Activated CD8-positive, alpha-beta memory T cell treated with anti-CD3 and anti-CD28 coated beads for 36 hours (primary cell): Measurements from ENCODE around the gene CERS4. TPM values are rescaled to one million over a fixed set of nuclear protein-coding genes. Genes with fewer than 3 reads are reported as not detected.

ENCODE experiments used
- CTCF ChIA-PET: fragments of 350-600 bp; sonication (Branson Sonifier 250); formaldehyde crosslinking; loops from one replicate; lab custom pipeline; 2021; ENCODE audit warnings: antibody characterized with exemption; lab: Charles Lee
- POLR2A ChIA-PET: fragments of 350-600 bp; sonication (Branson Sonifier 250); formaldehyde crosslinking; loops from one replicate; lab custom pipeline; 2021; ENCODE audit warnings: antibody characterized with exemption; lab: Charles Lee
- total RNA-seq, 2 experiments: library from RNA; stranded (reverse); gene quantifications; one replicate each; pipeline ENCODE4 v1.2.3, GENCODE V29; 2021

The CERS4 gene
- total RNA-seq, 2 experiments from 2014 or later, result 18.0 to 20.5 TPM

DNA sequence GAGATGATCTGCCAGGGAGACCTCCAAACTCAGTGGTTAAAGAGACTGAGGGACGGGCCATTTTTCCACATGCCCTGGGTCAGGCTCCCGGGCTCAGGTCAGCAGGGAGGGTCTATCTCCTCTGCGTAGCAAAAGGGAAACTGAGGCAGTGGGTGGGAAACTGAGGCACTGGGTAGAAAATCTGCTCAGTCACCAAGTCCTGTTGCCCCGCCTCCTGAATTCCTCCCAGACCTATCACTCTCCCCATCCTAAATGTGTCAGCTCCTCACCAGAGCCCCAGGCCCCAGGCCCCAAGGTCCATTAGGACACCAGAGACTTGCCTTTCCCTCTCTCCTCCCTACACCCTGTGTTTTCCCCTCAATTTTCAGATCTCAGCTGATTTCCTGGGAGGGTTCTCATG is 96.6 kb downstream of the CERS4 start:
- POLR2A ChIA-PET, result no interaction called here
- CTCF ChIA-PET, result interaction anchor here (0.6 kb wide), 1 partner anchor 39 kb away, joined by 3 read pairs; no protein-coding TSS in a partner anchor

DNA sequence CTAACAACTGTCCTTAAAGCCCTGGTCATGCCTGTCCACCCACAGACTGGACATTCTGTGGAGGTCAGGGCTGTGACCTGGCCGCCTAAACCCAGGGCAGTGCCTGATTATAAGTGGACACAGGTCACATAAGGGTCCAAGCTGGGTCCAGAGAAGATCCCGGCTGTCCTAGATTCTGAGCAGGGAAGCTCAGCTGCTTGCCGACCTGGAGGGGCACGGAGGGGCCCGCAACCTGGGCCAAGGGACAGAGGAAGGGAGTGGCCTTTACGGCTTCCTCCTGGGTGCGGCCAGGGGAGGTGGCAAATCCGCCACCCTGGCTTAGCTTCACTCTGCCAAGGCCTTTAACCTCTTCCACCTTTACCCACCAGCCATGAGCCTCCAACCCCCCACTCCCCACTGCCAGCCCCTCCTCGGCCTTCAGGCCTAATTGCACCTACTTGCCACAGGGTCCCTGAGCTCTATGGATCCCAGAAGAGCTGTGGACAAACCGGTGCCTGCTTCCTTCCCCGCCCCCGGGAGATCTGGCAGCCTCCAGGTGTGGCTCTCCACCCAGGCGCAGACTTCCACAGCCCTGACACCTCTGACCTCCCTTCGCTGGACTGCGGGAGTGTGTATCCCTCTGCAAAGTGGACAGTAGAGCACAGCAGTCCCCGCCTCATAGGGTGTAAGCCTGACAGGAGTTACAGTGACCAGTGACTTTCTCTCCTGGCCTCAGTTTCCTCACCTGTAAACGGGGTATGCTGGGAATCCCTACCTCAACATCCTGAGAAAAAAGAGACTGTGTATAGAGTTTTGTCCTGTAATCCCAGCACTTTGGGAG is 97.3 kb downstream of the CERS4 start:
- ChIA-PET POLR2A (interaction anchor here (0.6 to 0.9 kb wide), 2 partner anchors 15 to 17 kb away, joined by 5 to 6 read pairs; partner anchors contain the start of genes NDUFA7 and RPS28), CTCF (interaction anchor here (0.6 to 1.3 kb wide), 4 partner anchors 14 to 203 kb away, joined by 3 to 5 read pairs (median 3); no protein-coding TSS in a partner anchor)

DNA sequence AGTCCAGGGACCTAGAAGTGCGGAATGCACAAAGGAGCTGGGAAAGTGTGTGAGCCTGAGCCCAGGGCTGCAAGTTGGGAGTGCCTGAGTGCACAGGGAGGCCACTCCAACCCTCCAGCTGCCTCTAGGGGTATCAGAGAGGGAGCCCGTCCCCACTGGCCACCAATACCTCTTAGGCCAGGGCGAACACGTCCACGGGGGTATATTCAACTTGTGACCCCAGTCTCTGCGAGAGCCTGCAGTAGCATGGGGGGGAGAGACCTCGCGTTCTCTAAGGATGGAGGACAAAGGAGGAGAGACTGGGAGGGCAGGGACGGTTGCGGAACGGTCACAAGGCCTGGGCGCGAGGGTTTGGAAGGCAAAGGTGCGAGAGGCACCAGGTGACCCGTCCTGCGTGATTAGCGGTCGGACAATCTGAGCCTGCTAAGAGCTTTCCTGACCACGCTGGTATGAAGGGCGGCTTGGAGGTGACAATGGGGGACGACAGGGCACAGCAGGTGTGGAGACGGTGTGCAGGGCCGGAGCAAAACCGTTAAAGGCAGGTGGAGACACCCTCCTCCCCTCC is 98.3 kb downstream of the CERS4 start:
- CTCF ChIA-PET, result interaction anchor here (0.6 to 1.3 kb wide), 3 partner anchors 13 to 202 kb away, joined by 3 to 5 read pairs (median 3); no protein-coding TSS in a partner anchor
- POLR2A ChIA-PET, result interaction anchor here (0.7 to 1.9 kb wide), 3 partner anchors 14 to 106 kb away, joined by 4 to 7 read pairs (median 6); partner anchors contain the start of genes MARCHF2, NDUFA7 and RPS28

GRCh38 chr19:8307965-8308866 is 99.0 kb downstream of the CERS4 start, which contains the start of gene CD320:
Gene CD320 (minus strand): TSS chr19:8308358. CDS start chr19:8308290, 68 bp downstream.
- ChIA-PET POLR2A (interaction anchor here (1.9 kb wide), 1 partner anchor 13 kb away, joined by 7 read pairs; the partner anchor contains the start of genes NDUFA7 and RPS28), CTCF (interaction anchor here (1.4 kb wide), 1 partner anchor 45 kb away, joined by 5 read pairs; no protein-coding TSS in a partner anchor)

- ChIA-PET CTCF (interaction anchor here (1.4 kb wide), 1 partner anchor 44 kb away, joined by 5 read pairs; no protein-coding TSS in a partner anchor), POLR2A (interaction anchor here (1.9 kb wide), 1 partner anchor 13 kb away, joined by 7 read pairs; the partner anchor contains the start of genes NDUFA7 and RPS28)
Measured at GRCh38 chr19:8308891-8309291, 99.7 kb downstream of the CERS4 start.

- CTCF ChIA-PET, result interaction anchor here (0.7 kb wide), 1 partner anchor 24 kb away, joined by 3 read pairs; no protein-coding TSS in a partner anchor
Measured at GRCh38 chr19:8310342-8311055, 101.3 kb downstream of the CERS4 start.

GRCh38 chr19:8311461-8312260 is 102.5 kb downstream of the CERS4 start:
- ChIA-PET CTCF (no interaction called here), POLR2A (interaction anchor here (1.0 kb wide), 1 partner anchor 9 kb away, joined by 3 read pairs; no protein-coding TSS in a partner anchor)

More at GRCh38 chr19:8310342-8311055, 101.3 kb downstream of the CERS4 start:
- POLR2A ChIA-PET, result no interaction called here

Other genes starting within 250 kb of the CERS4 start
- gene ELAVL1, start 203.7 kb upstream of the CERS4 start, total RNA-seq, result 100 to 1,000 TPM; 166 to 169 TPM
- not detected for gene CCL25, start 156.6 kb upstream of the CERS4 start, total RNA-seq
- not detected for gene FBN3, start 59.8 kb upstream of the CERS4 start, total RNA-seq
- 10 to 100 TPM; 93.6 to 98.8 TPM for gene CD320, start 99.0 kb downstream of the CERS4 start, total RNA-seq
- 10 to 100 TPM; 81.3 to 83.6 TPM for gene NDUFA7, start 112.0 kb downstream of the CERS4 start, total RNA-seq
- gene RPS28, start 112.1 kb downstream of the CERS4 start, total RNA-seq, result 1,000 to 10,000 TPM; 2,077 to 2,155 TPM
- gene KANK3, start 133.9 kb downstream of the CERS4 start, total RNA-seq, result 1 to 10 TPM; 1.0 TPM
- under 1 TPM; 0.19 to 0.42 TPM for gene ANGPTL4, start 154.8 kb downstream of the CERS4 start, total RNA-seq
- gene RAB11B, start 181.0 kb downstream of the CERS4 start, total RNA-seq, result 10 to 100 TPM; 57.7 to 61.5 TPM
- 10 to 100 TPM; 10.3 to 11.1 TPM for gene MARCHF2, start 203.9 kb downstream of the CERS4 start, total RNA-seq
- gene HNRNPM, start 235.6 kb downstream of the CERS4 start, total RNA-seq, result 100 to 1,000 TPM; 330 to 334 TPM